OCI-M1 (cell line): ENCODE data around the gene TUSC2.

Experiments used
- DNase-seq: peaks from one replicate; lab custom pipeline; 2025; lab: John Stamatoyannopoulos, UW

TUSC2 gene

DNA sequence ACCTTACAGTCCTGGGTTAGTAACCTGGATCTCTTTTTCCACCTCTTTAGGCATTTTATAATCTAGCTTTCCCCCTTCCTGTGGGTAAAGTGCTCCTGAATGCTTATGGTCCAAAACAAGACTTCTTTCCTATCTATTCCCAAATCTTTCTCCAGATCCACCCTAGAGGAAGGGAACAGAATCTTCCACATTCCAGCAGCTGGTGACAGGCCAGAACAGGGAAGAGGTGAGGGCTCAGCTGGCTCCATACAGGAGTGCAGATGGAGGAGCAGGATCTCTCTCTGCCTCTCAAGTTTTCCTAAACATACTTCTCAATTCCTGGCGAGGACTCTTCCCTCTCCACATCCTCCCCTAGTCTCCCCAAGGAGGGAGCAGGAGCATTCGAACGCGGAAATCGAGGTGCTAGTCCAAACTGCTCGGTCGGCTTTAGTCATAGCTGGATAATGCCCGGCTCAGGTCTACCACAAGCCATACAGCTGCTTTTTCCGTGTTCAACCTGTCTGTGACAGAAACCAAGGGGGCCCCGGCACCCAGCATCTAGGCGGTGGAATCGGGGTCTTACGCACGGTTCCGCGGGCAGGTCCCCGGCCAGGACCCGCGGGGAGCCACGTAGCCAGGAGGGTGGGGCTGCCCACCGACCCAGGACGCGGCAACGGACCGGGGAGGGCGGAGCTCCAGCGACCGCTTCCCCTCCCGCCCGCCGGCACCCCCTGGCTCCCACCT is 8.6 kb upstream of the TUSC2 start:
- peak; percentile 45 for DNase-seq

DNA sequence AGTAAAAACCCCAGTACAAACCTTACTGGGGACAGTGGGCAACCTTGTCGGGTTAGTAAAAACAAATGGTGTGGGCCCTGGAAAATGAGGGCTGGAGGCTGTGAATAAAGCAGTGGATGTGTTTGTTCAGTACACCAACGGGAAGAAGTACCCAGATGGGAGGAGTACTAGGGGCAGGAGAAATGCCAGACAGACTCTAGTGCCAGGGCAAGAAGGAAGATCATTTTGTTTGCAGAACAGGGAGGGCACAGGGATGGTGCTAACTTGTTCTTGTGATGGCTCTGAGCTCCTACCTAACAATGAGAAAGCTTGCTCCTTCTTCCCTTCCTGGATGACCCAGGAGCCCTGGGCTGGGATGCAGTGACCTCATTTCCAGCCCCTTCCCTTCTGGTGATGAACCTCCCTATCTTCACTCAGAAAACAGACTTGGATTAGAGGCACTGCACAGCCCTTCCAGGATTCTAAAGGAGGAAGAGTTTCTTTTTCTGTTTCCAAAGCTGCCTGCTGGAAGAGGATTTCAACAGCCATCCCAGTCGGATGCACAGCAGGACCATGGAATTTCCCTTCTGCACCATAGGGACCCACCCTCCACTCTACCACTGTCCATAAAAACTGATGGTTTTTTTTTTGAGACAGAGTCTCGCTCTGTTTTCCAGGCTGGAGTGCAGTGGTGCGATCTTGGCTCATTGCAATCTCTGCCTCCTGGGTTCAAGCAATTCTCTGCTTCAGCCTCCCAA is 6.5 kb upstream of the TUSC2 start:
- DNase-seq = no peak

DNA sequence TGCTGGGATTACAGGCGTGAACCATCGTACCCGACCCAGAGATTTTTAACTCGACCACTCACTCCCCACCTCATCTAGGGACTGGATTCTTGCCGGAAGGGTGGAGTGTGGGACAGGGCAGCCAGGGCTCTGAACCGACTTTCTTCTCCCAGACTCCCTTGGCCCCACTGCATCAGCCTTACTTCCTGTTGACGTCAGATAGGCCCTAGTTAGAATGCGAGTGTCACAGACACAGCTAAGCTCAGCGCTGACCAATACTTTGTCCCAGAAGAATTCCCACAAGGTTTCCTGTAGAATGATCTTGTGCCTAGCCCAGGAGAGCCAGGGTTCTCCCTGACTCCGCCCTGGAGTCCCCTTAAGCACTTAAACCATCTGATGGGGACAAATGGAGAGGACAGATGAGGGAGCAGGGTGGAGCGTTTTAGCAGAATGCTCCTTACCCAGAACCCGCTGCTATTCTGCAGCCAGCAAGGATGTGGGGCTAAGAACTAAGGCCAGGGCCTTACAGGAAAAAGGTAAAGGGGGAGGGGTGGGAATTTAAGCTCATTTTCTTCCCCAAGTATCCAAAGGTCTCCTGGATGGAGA is 5.8 kb upstream of the TUSC2 start:
- no peak for DNase-seq

DNA sequence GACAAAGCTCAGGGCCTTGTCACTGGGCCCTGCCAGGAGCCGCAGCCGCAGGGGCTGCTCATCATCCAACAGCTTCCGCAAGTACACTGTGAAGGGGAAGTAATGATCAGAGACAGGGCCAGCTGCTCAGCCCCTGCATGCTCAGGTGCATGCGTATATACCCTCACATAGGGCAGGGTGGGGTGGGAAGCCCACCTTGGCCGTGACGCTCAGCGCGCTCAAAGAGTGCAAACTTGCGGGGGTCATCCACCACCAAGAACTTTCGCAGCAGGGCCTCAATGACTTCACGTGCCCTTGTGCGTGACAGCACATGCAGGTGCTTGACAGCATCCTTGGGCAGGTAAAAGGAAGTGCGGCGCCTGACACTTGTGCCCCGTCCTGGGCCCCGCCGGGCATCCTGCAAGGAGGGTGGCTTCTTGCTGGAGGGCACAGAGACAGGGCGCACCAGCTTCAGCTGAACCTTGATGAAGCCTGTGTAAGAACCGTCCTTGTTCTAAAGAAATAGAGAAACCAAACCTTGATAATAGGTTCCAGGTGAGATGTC is 3.4 kb upstream of the TUSC2 start:
- no peak for DNase-seq

DNA sequence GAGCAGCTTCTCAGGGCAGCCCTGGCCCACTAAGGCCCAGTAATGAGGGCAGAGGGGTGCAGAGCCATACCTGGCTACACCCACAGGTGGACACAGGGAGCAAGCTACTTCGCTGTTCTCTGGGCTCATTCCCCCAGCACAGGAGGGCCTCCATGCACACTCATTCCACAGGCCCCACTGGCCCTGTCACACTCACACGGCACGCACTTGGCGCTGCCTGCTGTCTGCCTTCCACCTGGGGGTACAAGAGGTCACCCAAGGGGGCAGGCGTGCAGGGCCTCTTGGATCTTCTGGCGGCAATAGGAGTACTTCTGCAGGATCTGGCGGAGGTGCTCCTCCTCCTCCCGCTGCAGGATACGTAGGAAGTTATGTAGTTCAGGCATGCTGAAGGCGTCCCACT is 2.3 kb upstream of the TUSC2 start:
- DNase-seq = no peak

DNA sequence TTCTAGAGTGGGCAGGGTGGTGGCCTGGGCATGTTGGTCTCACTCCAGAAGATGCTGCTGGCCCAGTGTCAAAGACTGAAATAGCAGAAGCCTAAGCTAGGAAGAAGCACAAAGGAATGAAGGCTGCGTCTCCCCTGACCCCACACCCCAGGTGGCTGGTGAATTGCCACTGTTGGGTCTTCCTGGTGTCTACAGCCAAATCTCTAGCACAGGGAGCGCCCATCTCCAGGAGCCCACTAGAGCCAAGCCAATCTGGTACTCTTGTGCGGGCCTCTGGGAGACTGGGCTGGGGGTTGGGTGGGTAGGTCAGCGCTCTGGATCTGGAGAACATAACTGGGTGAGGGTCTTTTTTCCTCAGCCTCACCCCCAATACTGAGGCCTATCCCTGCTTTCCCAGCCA is 894 bp downstream of the TUSC2 start:
- DNase-seq = no peak

DNA sequence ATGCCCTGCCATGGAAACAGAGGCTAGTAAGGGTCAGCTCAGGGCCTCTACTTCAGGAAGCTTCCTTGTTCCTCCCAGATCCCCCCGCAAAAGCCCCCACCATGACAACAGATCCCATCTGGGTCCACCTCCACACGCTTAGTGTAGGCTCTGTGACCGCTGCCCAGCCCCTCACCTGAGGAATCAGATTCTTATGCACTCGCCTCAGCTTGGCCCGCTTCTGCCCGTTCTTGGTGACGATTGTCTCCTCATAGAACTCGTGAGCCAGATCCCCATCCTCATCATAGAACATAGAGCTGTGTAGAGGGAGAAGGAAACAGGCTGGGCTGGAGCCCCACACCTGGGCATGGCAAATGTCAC is 1.9 kb downstream of the TUSC2 start:
- no peak for DNase-seq

DNA sequence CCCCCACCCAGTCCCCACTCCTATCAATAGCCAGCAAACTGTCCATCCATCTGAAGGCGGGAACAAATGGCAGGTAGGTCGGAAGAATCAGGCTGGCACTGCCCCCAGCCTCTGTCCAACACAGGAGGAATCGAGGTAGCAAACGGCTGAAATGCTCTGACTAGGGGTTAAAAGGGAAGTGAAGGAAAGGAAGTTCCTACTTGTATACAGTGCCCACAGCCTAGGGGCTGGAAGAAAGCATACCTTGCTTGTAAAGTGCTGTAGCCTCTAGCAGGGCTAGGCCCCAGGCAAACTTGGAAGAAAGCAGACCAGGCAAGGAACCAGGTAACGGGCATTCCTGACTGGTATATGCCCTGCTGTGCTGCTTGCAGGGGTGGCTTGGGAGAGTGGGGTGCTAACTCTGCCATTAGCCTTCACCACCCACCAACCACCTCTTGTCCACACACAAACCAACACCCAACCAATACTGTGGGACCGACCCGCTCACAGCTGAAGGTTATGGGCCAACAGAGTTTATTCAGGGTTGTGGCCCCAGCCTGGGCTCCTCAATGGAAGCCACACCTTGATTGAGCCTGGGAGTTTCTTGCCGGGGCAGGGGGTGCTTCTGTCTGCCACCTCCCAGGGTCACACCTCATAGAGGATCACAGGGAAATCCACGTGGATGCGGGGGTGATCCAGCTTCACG is 2.4 kb downstream of the TUSC2 start:
- no peak for DNase-seq

DNA sequence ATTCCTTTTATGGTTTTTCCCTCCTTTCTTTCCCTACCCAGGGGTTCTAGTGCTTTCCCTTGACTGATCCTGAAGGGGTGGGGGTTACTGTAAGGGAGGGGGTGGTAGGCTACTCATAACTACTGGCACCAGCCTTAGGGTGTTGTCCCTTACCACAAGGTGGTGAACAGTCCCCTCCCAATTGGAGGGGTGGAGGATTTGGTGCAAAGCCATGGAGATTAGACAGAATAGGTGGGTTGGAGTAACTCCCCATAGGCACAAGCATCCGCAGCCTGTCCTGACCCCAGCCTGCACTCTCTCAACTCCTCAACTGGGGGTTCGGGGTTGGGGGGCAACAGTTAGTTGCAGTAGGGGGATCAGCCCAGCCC is 2.9 kb downstream of the TUSC2 start:
- no peak for DNase-seq

DNA sequence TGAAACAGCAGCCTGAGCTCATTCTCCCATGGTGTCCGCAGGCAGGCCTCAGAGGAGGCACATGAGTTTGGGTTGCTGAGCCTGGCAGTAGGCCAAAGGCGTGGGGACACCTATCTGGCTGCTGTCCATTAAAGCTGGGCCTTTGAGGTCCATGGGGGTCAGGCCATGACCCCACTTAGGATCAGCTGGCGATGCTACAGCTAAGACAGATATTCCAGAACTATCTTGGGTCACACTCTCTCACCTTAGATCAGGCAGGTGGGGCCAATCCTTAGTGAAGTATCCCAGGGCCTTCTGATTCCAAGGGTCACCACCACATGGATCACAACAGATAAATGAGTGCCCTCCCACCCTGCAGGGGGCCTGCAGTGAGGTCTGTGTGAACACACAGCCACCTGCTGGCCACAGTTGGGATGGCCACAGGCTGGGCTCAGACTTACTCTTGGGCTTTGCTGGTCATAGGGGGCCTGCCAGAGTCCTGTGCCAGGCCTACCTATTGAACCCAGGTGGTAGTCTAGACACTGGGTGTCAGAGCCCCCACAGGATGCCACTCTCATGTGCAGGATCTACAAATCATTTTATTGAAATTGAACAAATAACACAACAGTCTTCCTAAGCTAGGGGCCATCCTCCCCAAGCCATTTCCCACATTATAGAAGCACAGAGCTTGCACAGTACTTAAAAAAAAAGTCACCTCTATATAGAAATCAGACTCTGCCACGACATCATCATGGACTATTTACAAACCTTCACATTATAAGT is 3.5 kb downstream of the TUSC2 start:
- DNase-seq = peak; percentile 72

DNA sequence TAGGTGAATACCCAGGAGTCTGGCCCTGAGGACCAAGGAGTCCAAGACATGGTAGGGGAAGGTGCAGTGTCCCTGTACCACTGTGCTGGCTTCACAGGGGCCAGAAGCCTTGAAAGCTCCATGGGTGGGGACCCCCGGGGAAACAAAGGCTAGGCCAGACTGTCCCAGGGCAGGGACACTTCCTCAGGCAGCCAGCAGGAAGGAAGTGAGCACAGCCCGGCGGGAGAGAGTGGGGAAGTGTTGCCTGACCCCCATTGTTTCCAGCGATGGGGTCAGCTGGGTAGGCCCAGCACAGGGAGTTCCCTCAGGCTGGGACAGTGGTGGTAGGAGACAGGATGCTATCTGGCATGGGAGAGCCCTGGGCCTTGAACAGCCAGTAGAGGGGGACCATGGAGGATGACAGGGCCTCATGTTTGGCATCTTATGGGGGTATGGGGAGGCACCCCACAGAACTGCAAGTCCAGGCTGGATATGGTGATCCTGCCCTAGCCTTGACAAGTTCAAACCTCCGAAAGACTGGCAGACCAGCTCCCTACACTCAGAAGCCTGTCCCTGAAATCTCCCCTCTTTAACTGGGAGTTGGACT is 4.3 kb downstream of the TUSC2 start:
- no peak for DNase-seq

DNA sequence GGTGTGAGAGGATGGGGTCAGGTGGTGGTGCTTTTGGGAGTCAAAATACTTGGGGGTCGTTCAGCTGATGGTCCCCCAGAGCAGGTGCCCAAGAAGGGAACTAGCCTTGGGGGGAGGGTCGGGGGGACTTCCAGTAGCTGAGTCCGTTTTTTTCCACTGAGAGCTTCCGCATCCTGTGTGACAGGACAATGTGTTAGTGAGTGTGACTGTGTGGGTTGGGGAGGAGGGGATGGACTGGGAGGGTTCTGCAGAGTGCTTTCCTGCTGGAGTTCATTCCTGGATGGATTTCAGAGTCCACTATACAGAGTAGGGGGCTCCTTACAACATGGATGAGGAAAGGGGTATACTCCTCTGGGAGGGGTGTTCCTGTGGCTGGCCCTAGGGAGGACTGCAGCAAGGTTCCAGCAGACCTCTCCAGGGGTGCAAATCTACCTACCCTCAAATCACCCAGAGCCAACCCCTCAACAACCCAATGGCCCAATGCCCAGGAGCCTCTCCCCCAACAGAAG is 4.9 kb downstream of the TUSC2 start:
- DNase-seq = no peak

DNA sequence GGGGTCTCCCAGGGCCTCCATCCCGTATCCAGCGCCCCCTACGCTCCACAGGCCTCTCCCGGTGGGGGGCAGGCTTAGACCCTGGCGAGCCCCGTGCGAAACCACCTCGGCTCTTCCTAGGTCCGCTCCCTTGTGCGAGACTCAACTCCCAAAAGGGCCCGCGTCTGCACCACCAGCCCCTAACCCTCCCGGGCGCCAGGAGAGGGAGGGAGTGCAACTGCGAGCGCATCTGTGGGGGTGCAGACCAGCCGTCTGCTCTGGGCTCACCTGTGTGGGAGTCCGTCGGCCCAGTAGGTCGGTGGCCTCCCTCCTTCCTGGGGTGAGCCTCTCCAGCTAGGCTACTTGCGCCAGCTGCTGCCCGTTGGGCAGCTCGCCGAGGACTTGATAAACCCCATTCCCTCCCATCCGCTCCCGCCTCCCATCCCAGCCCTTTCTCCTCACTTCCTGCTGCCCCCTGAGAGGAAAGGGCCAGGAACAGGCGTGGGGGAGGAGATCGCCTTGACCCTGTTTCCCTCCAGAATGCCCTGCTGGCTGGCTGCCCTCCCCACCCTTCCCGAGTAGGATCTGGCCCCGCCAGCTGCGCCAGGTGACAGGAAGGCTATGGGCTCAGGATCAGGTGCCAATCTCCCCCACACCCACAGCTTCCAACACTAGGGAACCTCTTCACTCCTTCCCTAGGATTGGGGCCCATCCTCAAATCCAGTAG is 5.5 kb downstream of the TUSC2 start, which contains the start of gene HYAL2:
Gene HYAL2 (minus strand): TSS at position 360 of the 706 bp plus-strand sequence. CDS start 2,256 bp downstream, outside the sequence.
- no peak for DNase-seq

DNA sequence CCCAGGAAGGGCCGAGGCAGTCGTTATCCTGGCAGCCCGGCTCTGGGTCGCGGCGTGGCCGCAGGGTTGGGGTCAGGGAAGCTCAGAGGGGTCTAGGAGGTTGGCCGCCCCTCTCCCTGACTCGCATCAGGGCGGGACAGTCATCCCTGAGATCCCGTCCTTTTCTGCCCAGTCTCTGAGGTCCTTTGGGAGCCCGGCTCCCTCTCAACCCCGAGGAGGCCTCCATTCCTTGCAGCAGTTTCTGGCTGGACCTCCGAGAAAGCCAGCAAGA is 6.0 kb downstream of the TUSC2 start:
- no peak for DNase-seq

DNA sequence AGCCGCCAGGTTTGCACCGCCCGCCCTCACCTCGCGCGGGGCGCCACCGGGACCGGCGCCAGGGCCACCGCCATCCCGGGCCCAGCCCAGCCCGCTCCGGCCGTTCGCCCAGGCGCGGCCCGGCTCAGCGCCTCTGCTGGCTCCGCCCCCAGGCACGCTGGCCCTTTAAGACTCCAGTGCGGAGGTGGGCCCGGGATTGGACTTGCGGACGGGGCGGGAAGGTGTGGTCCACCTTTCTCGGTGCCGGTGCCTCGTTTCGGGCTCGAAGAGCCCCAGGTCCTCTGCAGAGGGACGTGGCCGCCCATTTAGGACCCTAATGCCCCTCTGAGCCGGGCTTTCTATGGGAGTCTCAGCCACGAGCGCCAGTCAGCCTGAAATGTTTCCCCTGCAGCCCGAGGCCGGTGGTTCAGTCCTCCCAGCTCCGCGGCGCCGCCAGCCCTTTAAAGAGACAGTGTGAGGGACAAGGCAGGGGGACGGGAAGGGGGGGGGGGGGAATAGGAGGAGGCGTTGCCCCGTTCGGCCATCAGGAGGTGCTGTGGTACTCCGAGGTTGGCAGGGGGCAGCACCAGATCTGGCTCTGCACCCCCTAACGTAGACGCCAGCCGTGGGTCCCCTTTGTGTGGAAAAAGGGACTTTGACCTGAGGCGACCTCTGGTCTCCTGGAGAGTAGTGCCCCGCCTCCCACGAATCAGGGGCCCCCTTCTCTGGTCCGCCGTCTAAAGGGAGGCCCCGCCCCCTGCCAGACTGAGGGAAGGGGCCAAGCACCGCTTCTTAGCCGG is 6.5 kb downstream of the TUSC2 start:
- peak; percentile 87 for DNase-seq

DNA sequence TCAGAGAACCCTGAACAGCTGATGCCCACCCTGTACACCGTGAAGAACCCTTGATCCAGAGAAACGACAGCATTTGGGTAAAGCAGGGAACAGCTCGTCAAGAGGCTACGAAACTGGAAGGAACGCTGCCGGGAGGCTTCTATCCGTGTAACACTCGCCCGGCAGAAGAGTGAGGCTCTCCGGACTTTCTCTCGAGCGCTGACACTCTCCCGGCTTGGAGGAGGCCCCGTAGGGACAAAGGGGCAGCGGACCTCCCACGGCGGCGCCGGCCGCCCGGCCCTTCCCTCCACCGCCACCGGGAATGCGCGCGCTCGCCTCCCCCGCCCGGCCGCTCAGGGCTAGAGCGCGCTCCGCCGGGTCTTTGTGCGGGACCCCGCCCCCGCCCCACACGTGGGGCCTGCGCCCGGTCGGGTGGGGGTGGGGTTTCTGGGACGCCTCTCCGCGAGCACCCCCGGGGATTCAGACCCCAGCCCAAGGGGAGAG is 7.1 kb downstream of the TUSC2 start:
- DNase-seq = peak; percentile 79

DNA sequence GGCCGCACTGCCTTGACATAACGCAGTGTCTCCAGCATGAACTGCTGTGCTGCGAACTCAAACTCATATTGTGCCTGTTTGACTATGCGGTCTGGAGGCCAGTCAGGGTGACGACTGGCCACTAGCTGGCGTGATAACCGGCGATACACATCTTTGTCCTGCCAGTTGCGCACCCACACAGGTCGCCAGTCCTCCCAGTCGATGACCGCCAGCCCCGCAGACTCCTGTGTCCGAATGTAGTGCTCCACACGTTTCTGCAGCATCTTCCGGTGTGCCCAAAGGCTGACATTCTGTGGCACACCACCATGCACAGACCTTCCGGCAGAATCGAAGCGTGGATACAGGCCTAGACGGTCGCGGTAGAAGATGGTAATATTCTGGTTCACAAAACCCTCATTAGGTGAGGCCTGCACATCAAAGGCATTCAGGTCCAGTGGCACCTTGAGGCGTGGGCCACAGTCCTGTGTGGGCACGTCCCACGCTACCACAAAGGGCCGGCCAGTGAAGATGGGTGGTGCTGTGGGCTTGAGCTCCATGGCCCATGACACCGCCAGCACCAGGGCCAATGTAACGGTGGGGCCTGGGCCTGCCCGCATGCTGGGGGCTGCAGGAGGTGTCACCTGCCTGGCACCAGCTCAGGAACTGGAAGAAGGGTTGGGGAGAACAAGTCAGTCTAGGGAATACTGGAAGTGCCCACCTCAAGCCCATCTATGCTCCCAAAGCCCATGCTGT is 8.0 kb downstream of the TUSC2 start:
- DNase-seq = no peak

DNA sequence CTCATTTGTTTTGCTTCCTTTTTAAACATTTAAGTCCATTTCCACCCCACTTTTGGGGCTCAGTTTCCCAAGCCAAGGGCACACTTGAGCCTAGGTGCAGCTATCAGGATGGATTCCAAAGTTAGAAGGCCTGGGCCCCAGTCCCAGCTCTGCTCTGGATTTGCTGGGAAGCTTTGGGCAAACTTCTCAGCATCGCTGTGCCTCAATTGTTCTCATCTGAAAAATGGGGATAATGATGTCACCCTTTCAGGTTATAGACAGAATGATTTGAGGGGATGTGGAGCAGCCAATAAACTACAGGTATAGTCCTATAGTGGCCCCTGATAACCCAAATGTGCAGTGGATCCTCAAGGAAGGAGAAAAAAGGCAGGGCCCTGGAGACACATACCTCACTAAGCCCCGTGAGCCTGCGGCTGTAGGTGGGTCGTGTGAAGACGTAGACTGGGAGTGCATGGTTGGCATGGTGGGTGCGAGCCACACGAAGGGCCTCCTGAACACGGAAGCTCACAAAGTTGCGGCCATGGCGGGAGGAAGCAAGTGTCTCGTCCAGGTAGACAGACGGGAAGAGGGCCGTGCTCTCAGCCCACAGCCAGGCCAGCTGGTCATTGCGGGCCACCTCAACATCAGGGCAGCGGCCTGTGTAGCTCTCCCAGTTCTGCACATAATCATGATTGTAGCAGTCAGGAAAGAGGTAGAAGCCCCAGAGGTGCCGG is 8.7 kb downstream of the TUSC2 start:
- DNase-seq = no peak
